Measurements from ENCODE around the gene KCNIP4.

Gene KCNIP4

GRCh38 chr4:20995015-20995414, 953.6 kb downstream of the KCNIP4 start:
- DNase-seq (ENCODE audit: extremely low read depth, low read depth) = no peak
- TF ChIP-seq CTCF (IDR thresholded peaks at IDR 0.05; ENCODE audit: low read depth, low read length, missing control alignments) = no peak
- no peak overlapping the region for H3K4me3 ChIP-seq (replicated peaks; ENCODE audit: low read depth, low read length)

DNA sequence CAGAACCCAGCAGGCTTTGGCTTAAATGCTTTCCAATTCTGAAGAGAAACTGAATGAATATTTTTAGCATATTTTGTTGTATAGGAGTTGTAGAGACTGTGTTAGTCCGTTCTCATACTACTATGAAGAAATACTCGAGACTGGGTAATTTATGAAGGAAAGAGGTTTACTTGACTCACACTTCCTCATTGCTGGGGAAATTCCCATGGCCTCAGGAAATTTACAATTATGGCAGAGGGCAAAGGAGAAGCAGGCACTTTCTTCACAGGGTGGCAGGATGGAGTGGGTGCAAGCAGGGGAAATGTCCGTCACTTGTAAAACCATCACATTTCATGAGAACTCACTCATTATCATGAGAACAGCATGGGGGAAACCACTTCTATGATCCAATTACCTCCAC, 956.6 kb downstream of the KCNIP4 start:
- TF ChIP-seq CTCF (IDR thresholded peaks at IDR 0.05; ENCODE audit: low read depth, low read length, missing control alignments) = no peak
- H3K4me3 ChIP-seq (replicated peaks; ENCODE audit: low read depth, low read length) = no peak overlapping the region
- no peak for DNase-seq (ENCODE audit: extremely low read depth, low read depth)

GRCh38 chr4:20987191-20987590, 961.4 kb downstream of the KCNIP4 start:
- no peak overlapping the region for H3K4me3 ChIP-seq (replicated peaks; ENCODE audit: low read depth, low read length)
- TF ChIP-seq CTCF (IDR thresholded peaks at IDR 0.05; ENCODE audit: low read depth, low read length, missing control alignments) = no peak
- no peak for DNase-seq (ENCODE audit: extremely low read depth, low read depth)

DNA sequence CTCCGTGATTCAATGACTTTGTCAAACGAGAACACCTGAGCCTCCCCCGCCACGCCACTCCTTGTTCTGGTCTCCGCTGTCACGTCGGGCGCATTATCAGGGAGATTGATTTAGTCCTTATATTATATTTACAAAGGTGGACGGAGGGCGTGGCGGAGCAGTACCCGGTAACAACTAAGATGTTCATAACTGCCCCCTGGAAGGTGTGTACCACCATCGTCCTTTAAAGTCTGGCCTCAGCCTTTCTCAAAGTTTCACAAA, 964.1 kb downstream of the KCNIP4 start:
- TF ChIP-seq CTCF (IDR thresholded peaks at IDR 0.05; ENCODE audit: low read depth, low read length, missing control alignments) = no peak
- no peak for DNase-seq (ENCODE audit: extremely low read depth, low read depth)
- H3K4me3 ChIP-seq (replicated peaks; ENCODE audit: low read depth, low read length) = no peak overlapping the region

DNA sequence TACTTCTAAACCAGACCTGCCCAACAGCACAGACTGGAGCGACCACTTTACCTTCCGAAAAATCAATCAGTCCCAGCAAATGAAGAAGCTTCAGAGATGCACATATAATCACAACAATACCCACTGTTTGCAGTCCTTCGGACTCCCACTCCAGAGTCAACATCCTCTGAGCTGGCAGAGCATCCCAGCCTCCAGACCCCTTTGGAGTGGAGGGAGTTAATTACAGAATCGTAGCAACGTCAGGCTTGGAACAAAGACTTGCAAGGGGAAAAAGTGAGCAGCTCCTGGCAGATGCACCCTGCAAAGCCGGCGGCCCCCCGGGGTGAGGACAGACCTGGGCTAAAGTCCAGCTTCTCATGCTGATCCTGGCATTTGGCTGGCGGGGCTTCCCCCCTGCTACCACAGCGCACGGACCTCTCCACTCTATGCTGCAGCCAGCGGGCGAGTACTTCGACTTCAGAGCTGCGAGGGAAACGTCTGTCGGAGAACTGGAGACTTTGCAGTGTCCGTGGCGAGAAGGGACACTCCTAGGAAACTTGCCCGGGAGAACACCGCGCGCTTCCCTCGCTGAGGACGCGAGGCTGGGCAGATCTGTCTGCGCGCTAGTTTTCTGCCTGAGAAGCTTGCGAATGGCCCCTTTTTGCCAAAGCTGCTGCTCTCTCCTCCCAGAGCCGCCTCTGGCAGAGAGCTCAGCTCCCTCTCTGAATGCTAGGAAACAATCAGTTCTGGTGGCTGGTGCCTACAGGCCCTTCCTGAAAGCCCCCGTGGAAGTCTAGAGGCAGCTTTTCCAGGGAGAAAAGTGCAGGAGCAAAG, 964.6 kb downstream of the KCNIP4 start:
- TF ChIP-seq CTCF (IDR thresholded peaks at IDR 0.05; ENCODE audit: low read depth, low read length, missing control alignments) = no peak
- no peak for DNase-seq (ENCODE audit: extremely low read depth, low read depth)
- no peak overlapping the region for H3K4me3 ChIP-seq (replicated peaks; ENCODE audit: low read depth, low read length)

DNA sequence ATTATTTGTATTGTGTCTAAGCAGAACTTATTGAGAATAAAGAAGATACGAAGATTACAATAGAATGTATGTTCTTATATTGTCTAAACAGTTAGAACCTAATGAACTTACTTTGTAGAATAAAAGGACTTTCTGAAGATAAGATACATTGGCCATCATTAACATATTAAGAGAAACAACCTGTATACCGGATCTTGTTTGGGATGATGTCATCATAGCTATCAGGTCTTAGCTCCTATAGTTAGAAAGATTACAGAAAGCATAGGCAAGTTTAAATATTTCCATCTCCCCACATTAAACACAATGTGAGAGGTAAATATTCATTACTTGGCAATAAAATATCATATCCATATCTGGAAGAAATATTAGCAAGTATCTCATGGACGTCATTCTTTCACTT, 966.0 kb downstream of the KCNIP4 start:
- H3K4me3 ChIP-seq (replicated peaks; ENCODE audit: low read depth, low read length) = no peak overlapping the region
- no peak for TF ChIP-seq CTCF (IDR thresholded peaks at IDR 0.05; ENCODE audit: low read depth, low read length, missing control alignments)
- no peak for DNase-seq (ENCODE audit: extremely low read depth, low read depth)

GRCh38 chr4:20960291-20960690, 988.3 kb downstream of the KCNIP4 start:
- H3K4me3 ChIP-seq (replicated peaks; ENCODE audit: low read depth, low read length) = no peak overlapping the region
- no peak for DNase-seq (ENCODE audit: extremely low read depth, low read depth)
- no peak for TF ChIP-seq CTCF (IDR thresholded peaks at IDR 0.05; ENCODE audit: low read depth, low read length, missing control alignments)
